Smooth muscle cell of the brain vasculature (primary cell): ENCODE results near the gene MAGEB18.

Source experiments
- DNase-seq: peaks from one replicate; pipeline ENCODE4 v3.0.0-alpha.2; 2012; ENCODE audit warnings: low read depth, low spot score

MAGEB18 gene

GRCh38 chrX:26138274-26138673 lies at the start of gene MAGEB18:
MAGEB18 (plus strand) TSS chrX:26138343; CDS start chrX:26138986, 643 bp downstream.
- DNase-seq = no peak

DNA sequence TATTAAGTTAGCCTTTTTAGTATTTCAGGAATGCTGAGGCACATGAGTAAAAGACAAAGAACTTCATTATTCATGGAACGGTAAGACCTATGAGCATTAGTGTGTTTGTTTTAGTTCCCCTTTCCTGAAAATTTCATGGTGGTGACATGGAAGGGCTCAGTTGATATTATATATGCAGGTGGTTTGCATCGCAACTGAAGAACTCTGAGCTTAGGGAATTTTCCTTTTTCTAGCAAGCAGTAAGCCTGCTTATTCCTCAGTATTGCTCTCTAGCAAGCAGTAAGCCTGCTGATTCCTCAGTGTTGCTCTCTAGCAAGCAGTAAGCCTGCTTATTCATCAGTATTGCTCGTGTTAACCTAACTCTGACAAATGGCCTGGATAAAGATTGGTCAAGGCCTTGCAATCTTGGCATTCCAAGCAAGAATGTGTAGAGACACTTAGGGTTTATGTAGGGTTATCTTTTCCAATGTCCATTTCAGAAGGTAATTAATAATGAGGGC lies 37.7 kb upstream of the MAGEB18 start:
- DNase-seq = no peak

GRCh38 chrX:26109142-26109541 lies 29.0 kb upstream of the MAGEB18 start:
- no peak for DNase-seq

DNA sequence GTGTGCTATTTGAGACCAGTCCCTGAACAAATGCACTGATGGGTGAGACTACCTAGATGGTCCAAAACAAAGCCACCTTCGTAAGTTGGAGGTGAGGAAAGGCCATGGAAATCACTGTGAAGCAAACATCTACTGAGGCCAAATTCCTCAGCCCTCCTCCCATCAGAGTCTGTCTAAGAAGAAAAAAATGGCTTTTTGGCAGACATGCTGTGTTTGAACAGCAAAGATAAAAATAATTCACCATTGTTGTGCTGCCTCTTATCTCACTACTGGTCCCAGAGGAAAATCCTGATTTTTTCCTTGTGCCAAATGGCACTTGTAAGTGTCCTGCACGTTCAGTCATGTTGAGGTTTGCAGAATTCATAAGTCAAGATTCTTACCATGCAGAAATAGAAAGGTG lies 7.9 kb downstream of the MAGEB18 start:
- no peak for DNase-seq

DNA sequence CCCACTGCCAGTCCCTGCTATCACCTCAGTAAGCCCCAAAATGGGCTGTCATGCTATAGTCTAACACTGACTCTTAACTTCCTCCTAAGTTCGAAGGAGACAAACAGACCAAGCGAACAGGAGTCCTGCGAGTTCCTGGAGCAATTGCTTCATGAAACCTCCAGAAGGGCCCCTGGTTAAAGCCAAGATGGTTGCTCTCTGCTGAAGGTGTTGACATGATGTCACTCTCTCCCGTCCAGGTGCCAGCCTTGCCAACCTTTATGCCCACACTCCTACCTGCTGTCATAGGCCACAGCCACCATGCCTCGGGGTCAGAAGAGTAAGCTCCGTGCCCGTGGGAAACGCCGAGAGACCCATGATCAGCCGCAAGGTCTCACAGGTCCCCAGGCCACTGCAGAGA lies 22.2 kb downstream of the MAGEB18 start, which contains the start of gene MAGEB6B:
Gene MAGEB6B (plus strand): TSS at position 301 of the 400 bp plus-strand sequence. CDS start 0 bp downstream, at position 301.
- no peak for DNase-seq
